GM23338 (cell line): ENCODE results near the gene TPSB2. TPM values are rescaled to one million over a fixed set of nuclear protein-coding genes. Genes with fewer than 3 reads are reported as not detected.

ENCODE experiments used
- ATAC-seq: fragments of 200-7000 bp; cut with Tn5 transposase; 3 replicates; pipeline ENCODE4 v1.9.1; 2020
- DNase-seq: peaks from one replicate; pipeline ENCODE4 v3.0.0-alpha.2; 2015; ENCODE audit warnings: low spot score
- H2AFZ ChIP-seq: fragments of 200-600 bp; sonication (generic); 2 replicates; pipeline ENCODE4 v1.8.0; 2016; ENCODE audit warnings: antibody characterized with exemption, mild to moderate bottlenecking, moderate library complexity
- H3F3A ChIP-seq: fragments of 200-600 bp; sonication (generic); replicated peaks from 2 replicates; pipeline ENCODE4 v1.8.0; 2017; ENCODE audit warnings: antibody characterized with exemption, mixed run types, low read depth
- H3K27ac ChIP-seq: fragments of 200-600 bp; sonication (generic); 2 replicates; pipeline ENCODE4 v1.6.1; 2016; ENCODE audit warnings: low read depth
- H3K27me3 ChIP-seq: fragments of 200-600 bp; sonication (generic); 2 replicates; pipeline ENCODE4 v1.8.0; 2016; ENCODE audit warnings: mild to moderate bottlenecking, mixed run types, moderate library complexity; ENCODE audit not compliant: insufficient read depth
- H3K36me3 ChIP-seq: fragments of 200-600 bp; sonication (generic); 2 replicates; pipeline ENCODE4 v1.8.0; 2016; ENCODE audit warnings: mild to moderate bottlenecking; ENCODE audit not compliant: insufficient read depth
- H3K4me1 ChIP-seq: fragments of 200-600 bp; sonication (generic); 2 replicates; pipeline ENCODE4 v1.8.0; 2016; ENCODE audit warnings: mild to moderate bottlenecking, moderate library complexity; ENCODE audit not compliant: insufficient read depth
- H3K4me2 ChIP-seq: fragments of 200-600 bp; sonication (generic); 2 replicates; pipeline ENCODE4 v1.7.1; 2017; ENCODE audit warnings: mixed run types
- H3K4me3 ChIP-seq: fragments of 200-600 bp; sonication (generic); 2 replicates; pipeline ENCODE4 v1.6.1; 2016; ENCODE audit warnings: mixed run types
- H3K79me2 ChIP-seq: fragments of 200-600 bp; sonication (generic); replicated peaks from 2 replicates; pipeline ENCODE4 v1.8.0; 2017; ENCODE audit warnings: mild to moderate bottlenecking; ENCODE audit not compliant: insufficient read depth
- H3K9me2 ChIP-seq: fragments of 200-600 bp; sonication (generic); 2 replicates; pipeline ENCODE4 v1.8.0; 2017; ENCODE audit not compliant: insufficient read depth
- H4K20me1 ChIP-seq: fragments of 200-600 bp; sonication (generic); replicated peaks from 2 replicates; pipeline ENCODE4 v1.8.0; 2017; ENCODE audit warnings: mild to moderate bottlenecking; ENCODE audit not compliant: insufficient read depth
- H3K27ac Mint-ChIP-seq: 2 replicates; pipeline ENCODE4 v1.8.0; 2020; ENCODE audit warnings: inconsistent platforms, mild to moderate bottlenecking, moderate library complexity, mixed read lengths
- H3K27me3 Mint-ChIP-seq: 3 replicates; pipeline ENCODE4 v1.8.0; 2022; ENCODE audit warnings: low read depth, mild to moderate bottlenecking, moderate library complexity, mixed read lengths, inconsistent platforms; ENCODE audit not compliant: insufficient read depth, poor library complexity
- H3K36me3 Mint-ChIP-seq: 3 replicates; pipeline ENCODE4 v1.8.0; 2021; ENCODE audit warnings: low read depth, mild to moderate bottlenecking, inconsistent platforms, moderate library complexity, mixed read lengths
- H3K4me1 Mint-ChIP-seq: 3 replicates; pipeline ENCODE4 v1.8.0; 2020; ENCODE audit warnings: mild to moderate bottlenecking, inconsistent platforms, mixed read lengths
- H3K4me3 Mint-ChIP-seq: 3 replicates; pipeline ENCODE4 v1.8.0; 2021; ENCODE audit warnings: moderate library complexity, mild to moderate bottlenecking, inconsistent platforms, mixed read lengths
- H3K9me3 Mint-ChIP-seq: 3 replicates; pipeline ENCODE4 v1.8.0; 2020; ENCODE audit warnings: moderate library complexity, mild to moderate bottlenecking, inconsistent platforms, mixed read lengths
- CREB1 ChIP-seq: fragments of 250-450 bp; sonication (Bioruptor Pico); IDR thresholded peaks from 2 replicates; pipeline ENCODE4 v1.5.0; 2020; ENCODE audit warnings: low read depth, mild to moderate bottlenecking, moderate library complexity
- EZH2 ChIP-seq: fragments of 200-600 bp; sonication (generic); IDR thresholded peaks from one replicate; pipeline ENCODE4 v1.8.0; 2017; ENCODE audit warnings: antibody characterized with exemption, mild to moderate bottlenecking, low read depth; ENCODE audit not compliant: unreplicated experiment
- EZH2phosphoT487 ChIP-seq: fragments of 200-600 bp; sonication (generic); IDR thresholded peaks from one replicate; pipeline ENCODE4 v1.8.1; 2018; ENCODE audit warnings: antibody characterized with exemption; ENCODE audit not compliant: unreplicated experiment
- JUNB ChIP-seq: IDR thresholded peaks from one replicate; pipeline ENCODE4 v1.6.1; 2016; ENCODE audit warnings: antibody characterized with exemption; ENCODE audit not compliant: unreplicated experiment
- NANOG ChIP-seq: IDR thresholded peaks from 2 replicates; pipeline ENCODE4 v1.6.1; 2016; ENCODE audit warnings: antibody characterized with exemption, borderline replicate concordance
- POLR2AphosphoS5 ChIP-seq: IDR thresholded peaks from 2 replicates; pipeline ENCODE4 v1.6.1; 2016; ENCODE audit warnings: antibody characterized with exemption, low read depth
- STAT1 ChIP-seq: IDR thresholded peaks from one replicate; pipeline ENCODE4 v1.6.1; 2016; ENCODE audit warnings: antibody characterized with exemption; ENCODE audit not compliant: unreplicated experiment
- ZNF114 ChIP-seq: fragments of 250-450 bp; sonication (Bioruptor Pico); IDR thresholded peaks from 2 replicates; pipeline ENCODE4 v1.5.0; 2020; ENCODE audit warnings: mild to moderate bottlenecking, moderate library complexity
- ZNF331 ChIP-seq: fragments of 250-450 bp; sonication (Bioruptor Pico); IDR thresholded peaks from 2 replicates; pipeline ENCODE4 v1.5.0; 2020; ENCODE audit warnings: low read depth, mild to moderate bottlenecking, moderate library complexity
- polyA plus RNA-seq: library from polyadenylated mRNA; unstranded; fragments of >200 nt; fragmentation: Nextera tagmentation; extraction: Ambion mirVana; gene quantifications from 2 replicates; pipeline ENCODE4 v1.2.1, GENCODE V29; 2016
- total RNA-seq: library from RNA; depleted of rRNA; stranded (reverse); fragments of >200 nt; shearing (Covaris generic); gene quantifications from 2 replicates; pipeline ENCODE4 v1.2.3, GENCODE V29; 2014
- TF ChIP-seq, protein P1 (sequence below): fragments of 250-450 bp; sonication (Bioruptor Pico); IDR thresholded peaks from 2 replicates; pipeline ENCODE4 v1.5.0; 2020; ENCODE audit warnings: mild to moderate bottlenecking, moderate library complexity
- TF ChIP-seq, protein P2 (sequence below), 2 experiments: fragments of 200-600 bp in 1 of 2; sonication (generic) in 1 of 2; conservative IDR thresholded peaks; 2 replicates each; pipeline versions ENCODE4 v1.5.1 to v1.6.1; 2016 to 2017; ENCODE audit warnings: antibody characterized with exemption in 2 of 2, low read depth in 2 of 2, mild to moderate bottlenecking in 2 of 2, moderate library complexity in 1 of 2
- TF ChIP-seq, protein P3 (sequence below): IDR thresholded peaks from one replicate; pipeline ENCODE4 v1.6.1; 2018; ENCODE audit warnings: antibody characterized with exemption; ENCODE audit not compliant: unreplicated experiment
- TF ChIP-seq, protein P4 (sequence below): IDR thresholded peaks from 2 replicates; pipeline ENCODE4 v1.6.1; 2016; ENCODE audit warnings: antibody characterized with exemption

TPSB2 gene
- total and polyA plus RNA-seq, 2 experiments from 2014 or later: 0.23 TPM; not detected in 1

DNA sequence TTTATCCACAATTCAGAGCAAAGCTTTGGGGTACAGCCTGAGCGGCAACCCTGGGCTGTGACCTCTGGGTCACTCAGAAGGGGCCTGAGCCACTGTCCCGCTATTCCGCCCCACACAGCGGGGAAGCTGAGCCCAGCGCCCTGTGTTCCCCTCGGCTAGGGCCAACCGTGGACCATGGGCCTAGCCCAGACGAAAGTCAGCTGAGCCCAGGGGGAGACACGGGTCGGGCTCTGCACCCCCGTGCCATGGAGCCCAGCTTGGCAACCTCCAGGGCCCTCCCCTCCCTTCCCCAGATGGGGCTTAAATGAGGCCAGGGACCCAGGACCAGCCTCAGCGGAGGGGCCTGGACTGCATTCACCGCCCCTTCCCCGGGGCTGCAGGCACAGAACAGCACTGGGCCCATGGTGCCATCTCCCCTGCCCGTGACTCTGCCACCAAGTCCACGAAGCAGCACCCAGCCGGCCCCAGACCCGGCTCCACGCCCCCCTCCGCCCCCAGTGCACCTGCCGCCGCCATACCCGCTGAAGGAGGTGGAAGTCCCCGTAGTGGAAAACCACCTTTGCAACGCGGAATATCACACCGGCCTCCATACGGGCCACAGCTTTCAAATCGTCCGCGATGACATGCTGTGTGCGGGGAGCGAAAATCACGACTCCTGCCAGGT lies 27.7 kb upstream of the TPSB2 start (continued):
- TF ChIP-seq, protein P1, sequence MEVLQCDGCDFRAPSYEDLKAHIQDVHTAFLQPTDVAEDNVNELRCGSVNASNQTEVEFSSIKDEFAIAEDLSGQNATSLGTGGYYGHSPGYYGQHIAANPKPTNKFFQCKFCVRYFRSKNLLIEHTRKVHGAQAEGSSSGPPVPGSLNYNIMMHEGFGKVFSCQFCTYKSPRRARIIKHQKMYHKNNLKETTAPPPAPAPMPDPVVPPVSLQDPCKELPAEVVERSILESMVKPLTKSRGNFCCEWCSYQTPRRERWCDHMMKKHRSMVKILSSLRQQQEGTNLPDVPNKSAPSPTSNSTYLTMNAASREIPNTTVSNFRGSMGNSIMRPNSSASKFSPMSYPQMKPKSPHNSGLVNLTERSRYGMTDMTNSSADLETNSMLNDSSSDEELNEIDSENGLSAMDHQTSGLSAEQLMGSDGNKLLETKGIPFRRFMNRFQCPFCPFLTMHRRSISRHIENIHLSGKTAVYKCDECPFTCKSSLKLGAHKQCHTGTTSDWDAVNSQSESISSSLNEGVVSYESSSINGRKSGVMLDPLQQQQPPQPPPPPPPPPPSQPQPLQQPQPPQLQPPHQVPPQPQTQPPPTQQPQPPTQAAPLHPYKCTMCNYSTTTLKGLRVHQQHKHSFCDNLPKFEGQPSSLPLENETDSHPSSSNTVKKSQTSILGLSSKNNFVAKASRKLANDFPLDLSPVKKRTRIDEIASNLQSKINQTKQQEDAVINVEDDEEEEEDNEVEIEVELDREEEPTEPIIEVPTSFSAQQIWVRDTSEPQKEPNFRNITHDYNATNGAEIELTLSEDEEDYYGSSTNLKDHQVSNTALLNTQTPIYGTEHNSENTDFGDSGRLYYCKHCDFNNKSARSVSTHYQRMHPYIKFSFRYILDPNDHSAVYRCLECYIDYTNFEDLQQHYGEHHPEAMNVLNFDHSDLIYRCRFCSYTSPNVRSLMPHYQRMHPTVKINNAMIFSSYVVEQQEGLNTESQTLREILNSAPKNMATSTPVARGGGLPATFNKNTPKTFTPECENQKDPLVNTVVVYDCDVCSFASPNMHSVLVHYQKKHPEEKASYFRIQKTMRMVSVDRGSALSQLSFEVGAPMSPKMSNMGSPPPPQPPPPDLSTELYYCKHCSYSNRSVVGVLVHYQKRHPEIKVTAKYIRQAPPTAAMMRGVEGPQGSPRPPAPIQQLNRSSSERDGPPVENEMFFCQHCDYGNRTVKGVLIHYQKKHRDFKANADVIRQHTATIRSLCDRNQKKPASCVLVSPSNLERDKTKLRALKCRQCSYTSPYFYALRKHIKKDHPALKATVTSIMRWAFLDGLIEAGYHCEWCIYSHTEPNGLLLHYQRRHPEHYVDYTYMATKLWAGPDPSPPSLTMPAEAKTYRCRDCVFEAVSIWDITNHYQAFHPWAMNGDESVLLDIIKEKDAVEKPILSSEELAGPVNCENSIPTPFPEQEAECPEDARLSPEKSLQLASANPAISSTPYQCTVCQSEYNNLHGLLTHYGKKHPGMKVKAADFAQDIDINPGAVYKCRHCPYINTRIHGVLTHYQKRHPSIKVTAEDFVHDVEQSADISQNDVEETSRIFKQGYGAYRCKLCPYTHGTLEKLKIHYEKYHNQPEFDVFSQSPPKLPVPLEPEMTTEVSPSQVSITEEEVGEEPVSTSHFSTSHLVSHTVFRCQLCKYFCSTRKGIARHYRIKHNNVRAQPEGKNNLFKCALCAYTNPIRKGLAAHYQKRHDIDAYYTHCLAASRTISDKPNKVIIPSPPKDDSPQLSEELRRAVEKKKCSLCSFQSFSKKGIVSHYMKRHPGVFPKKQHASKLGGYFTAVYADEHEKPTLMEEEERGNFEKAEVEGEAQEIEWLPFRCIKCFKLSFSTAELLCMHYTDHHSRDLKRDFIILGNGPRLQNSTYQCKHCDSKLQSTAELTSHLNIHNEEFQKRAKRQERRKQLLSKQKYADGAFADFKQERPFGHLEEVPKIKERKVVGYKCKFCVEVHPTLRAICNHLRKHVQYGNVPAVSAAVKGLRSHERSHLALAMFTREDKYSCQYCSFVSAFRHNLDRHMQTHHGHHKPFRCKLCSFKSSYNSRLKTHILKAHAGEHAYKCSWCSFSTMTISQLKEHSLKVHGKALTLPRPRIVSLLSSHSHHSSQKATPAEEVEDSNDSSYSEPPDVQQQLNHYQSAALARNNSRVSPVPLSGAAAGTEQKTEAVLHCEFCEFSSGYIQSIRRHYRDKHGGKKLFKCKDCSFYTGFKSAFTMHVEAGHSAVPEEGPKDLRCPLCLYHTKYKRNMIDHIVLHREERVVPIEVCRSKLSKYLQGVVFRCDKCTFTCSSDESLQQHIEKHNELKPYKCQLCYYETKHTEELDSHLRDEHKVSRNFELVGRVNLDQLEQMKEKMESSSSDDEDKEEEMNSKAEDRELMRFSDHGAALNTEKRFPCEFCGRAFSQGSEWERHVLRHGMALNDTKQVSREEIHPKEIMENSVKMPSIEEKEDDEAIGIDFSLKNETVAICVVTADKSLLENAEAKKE: no peak
- TF ChIP-seq JUNB: no peak

DNA sequence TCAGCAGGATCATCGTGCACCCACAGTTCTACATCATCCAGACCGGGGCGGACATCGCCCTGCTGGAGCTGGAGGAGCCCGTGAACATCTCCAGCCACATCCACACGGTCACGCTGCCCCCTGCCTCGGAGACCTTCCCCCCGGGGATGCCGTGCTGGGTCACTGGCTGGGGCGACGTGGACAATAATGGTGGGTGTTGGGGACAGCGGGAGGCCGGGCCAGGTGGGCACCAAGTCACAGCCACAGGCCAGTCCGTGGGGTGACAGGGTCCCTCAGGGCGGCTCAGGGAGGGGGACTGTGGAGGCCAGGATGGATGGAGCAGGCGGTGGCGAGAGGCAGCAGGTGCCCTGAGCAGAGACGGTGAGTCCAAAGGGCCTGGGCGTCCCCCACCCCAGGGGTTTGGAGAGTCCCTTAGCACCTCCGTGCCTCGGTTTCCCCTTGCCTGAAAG lies 26.9 kb upstream of the TPSB2 start:
- H3K4me3 ChIP-seq: no peak overlapping the region
- no peak overlapping the region for H2AFZ ChIP-seq
- ATAC-seq (no peak), DNase-seq (no peak)
- Mint-ChIP-seq H3K27ac (no peak overlapping the region), H3K9me3 (no peaks in the 10 kb centered on the region), H3K4me1 (peaks cover 11% of the 10 kb centered on the region), H3K36me3 (no peaks in the 10 kb centered on the region), H3K4me3 (no peak overlapping the region), H3K27me3 (peaks cover 23% of the 10 kb centered on the region)
- no peaks in the 10 kb centered on the region for H3K4me1 ChIP-seq
- no peaks in the 10 kb centered on the region for H3F3A ChIP-seq
- no peaks in the 10 kb centered on the region for H3K36me3 ChIP-seq
- no peaks in the 10 kb centered on the region for H3K79me2 ChIP-seq
- no peak overlapping the region for H3K27ac ChIP-seq
- no peaks in the 10 kb centered on the region for H3K9me2 ChIP-seq
- H3K27me3 ChIP-seq: no peaks in the 10 kb centered on the region
- no peak overlapping the region for H3K4me2 ChIP-seq
- H4K20me1 ChIP-seq: 0 out of 2 replicates have a peak, but pooled peaks cover under 1% of the 10 kb centered on the region
- TF ChIP-seq POLR2AphosphoS5 (no peak), CREB1 (CRISPR knock-in tag) (no peak), NANOG (no peak), ZNF331 (CRISPR knock-in tag) (no peak), EZH2 (no peak), JUNB (no peak), STAT1 (no peak), EZH2phosphoT487 (no peak), ZNF114 (CRISPR knock-in tag) (no peak)
- TF ChIP-seq, protein P2, sequence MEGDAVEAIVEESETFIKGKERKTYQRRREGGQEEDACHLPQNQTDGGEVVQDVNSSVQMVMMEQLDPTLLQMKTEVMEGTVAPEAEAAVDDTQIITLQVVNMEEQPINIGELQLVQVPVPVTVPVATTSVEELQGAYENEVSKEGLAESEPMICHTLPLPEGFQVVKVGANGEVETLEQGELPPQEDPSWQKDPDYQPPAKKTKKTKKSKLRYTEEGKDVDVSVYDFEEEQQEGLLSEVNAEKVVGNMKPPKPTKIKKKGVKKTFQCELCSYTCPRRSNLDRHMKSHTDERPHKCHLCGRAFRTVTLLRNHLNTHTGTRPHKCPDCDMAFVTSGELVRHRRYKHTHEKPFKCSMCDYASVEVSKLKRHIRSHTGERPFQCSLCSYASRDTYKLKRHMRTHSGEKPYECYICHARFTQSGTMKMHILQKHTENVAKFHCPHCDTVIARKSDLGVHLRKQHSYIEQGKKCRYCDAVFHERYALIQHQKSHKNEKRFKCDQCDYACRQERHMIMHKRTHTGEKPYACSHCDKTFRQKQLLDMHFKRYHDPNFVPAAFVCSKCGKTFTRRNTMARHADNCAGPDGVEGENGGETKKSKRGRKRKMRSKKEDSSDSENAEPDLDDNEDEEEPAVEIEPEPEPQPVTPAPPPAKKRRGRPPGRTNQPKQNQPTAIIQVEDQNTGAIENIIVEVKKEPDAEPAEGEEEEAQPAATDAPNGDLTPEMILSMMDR (conservative IDR thresholded peaks at IDR 0.05; ENCODE audit: low read depth in 2 of 2): no peak
- TF ChIP-seq, protein P3, sequence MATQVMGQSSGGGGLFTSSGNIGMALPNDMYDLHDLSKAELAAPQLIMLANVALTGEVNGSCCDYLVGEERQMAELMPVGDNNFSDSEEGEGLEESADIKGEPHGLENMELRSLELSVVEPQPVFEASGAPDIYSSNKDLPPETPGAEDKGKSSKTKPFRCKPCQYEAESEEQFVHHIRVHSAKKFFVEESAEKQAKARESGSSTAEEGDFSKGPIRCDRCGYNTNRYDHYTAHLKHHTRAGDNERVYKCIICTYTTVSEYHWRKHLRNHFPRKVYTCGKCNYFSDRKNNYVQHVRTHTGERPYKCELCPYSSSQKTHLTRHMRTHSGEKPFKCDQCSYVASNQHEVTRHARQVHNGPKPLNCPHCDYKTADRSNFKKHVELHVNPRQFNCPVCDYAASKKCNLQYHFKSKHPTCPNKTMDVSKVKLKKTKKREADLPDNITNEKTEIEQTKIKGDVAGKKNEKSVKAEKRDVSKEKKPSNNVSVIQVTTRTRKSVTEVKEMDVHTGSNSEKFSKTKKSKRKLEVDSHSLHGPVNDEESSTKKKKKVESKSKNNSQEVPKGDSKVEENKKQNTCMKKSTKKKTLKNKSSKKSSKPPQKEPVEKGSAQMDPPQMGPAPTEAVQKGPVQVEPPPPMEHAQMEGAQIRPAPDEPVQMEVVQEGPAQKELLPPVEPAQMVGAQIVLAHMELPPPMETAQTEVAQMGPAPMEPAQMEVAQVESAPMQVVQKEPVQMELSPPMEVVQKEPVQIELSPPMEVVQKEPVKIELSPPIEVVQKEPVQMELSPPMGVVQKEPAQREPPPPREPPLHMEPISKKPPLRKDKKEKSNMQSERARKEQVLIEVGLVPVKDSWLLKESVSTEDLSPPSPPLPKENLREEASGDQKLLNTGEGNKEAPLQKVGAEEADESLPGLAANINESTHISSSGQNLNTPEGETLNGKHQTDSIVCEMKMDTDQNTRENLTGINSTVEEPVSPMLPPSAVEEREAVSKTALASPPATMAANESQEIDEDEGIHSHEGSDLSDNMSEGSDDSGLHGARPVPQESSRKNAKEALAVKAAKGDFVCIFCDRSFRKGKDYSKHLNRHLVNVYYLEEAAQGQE: no peak
- TF ChIP-seq, protein P4, sequence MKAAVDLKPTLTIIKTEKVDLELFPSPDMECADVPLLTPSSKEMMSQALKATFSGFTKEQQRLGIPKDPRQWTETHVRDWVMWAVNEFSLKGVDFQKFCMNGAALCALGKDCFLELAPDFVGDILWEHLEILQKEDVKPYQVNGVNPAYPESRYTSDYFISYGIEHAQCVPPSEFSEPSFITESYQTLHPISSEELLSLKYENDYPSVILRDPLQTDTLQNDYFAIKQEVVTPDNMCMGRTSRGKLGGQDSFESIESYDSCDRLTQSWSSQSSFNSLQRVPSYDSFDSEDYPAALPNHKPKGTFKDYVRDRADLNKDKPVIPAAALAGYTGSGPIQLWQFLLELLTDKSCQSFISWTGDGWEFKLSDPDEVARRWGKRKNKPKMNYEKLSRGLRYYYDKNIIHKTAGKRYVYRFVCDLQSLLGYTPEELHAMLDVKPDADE: no peak
